GM13976 (cell line): ENCODE data around the gene NPAS2.

Source experiments
- DNase-seq: peaks from one replicate; pipeline ENCODE4 v3.0.0; 2012; ENCODE audit warnings: low spot score
- CTCF ChIP-seq: IDR thresholded peaks from 2 replicates; pipeline ENCODE4 v1.5.1; 2012; ENCODE audit warnings: borderline replicate concordance, mild to moderate bottlenecking; ENCODE audit not compliant: insufficient read depth; ENCODE audit errors: extremely low read depth, missing control alignments, control extremely low read depth
- in situ Hi-C: fragments of 300-500 bp; cut with MboI; formaldehyde crosslinking; loops from one replicate; pipeline ENCODE4 v1.12.0; 2022; ENCODE audit warnings: low sequenced_read_pairs, mixed read lengths, inconsistent platforms; ENCODE audit not compliant: unreplicated experiment

The NPAS2 gene

GRCh38 chr2:100940766-100941645 lies 121.1 kb downstream of the NPAS2 start:
- in situ Hi-C loops, result no loop called here
- TF ChIP-seq CTCF, result no peak
- no peak for DNase-seq

GRCh38 chr2:100941646-100942240 lies 121.8 kb downstream of the NPAS2 start:
- no peak for DNase-seq
- no peak for TF ChIP-seq CTCF
- in situ Hi-C loops, result no loop called here

GRCh38 chr2:100944617-100945432 lies 124.9 kb downstream of the NPAS2 start:
- TF ChIP-seq CTCF, result no peak
- no peak for DNase-seq
- in situ Hi-C loops, result no loop called here

- no peak for DNase-seq
- no peak for TF ChIP-seq CTCF
Observed at GRCh38 chr2:100945433-100945740, 125.4 kb downstream of the NPAS2 start.

GRCh38 chr2:100945930-100946607 lies 126.1 kb downstream of the NPAS2 start:
- in situ Hi-C loops, result no loop called here
- no peak for DNase-seq
- no peak for TF ChIP-seq CTCF

More at GRCh38 chr2:100945433-100945740, 125.4 kb downstream of the NPAS2 start:
- in situ Hi-C loops, result no loop called here
